Spleen (tissue), 7 donors: ENCODE results near the gene BLOC1S1.

Experiments
- CTCF ChIP-seq, 11 experiments: fragments of 200-600 bp in 7 of 11; fragments of 450-650 bp in 4 of 11; sonication (generic) in 4 of 11; IDR thresholded peaks in 8 of 11; conservative IDR thresholded peaks in 3 of 11; 1 replicate in 7 of 11; 2 replicates in 4 of 11; pipeline versions ENCODE4 v1.4.0 to v1.8.0; 2016 to 2021; ENCODE audit warnings: antibody characterized with exemption in 11 of 11, inconsistent platforms in 4 of 11, mild to moderate bottlenecking in 1 of 11
- POLR2A ChIP-seq, 3 donors: fragments of 450-650 bp; IDR thresholded peaks; one replicate each; pipeline ENCODE4 v1.5.1; 2017; ENCODE audit warnings: antibody characterized with exemption in 3 of 3, mild to moderate bottlenecking in 1 of 3
- POLR2AphosphoS5 ChIP-seq, 3 donors: sonication (generic); formaldehyde crosslinking; IDR thresholded peaks; one replicate each; pipeline ENCODE4 v1.5.1; 2017; ENCODE audit warnings: antibody characterized with exemption in 3 of 3
- donor health status: DM: no; HTN: no; CAD: no; lungs with moderate emphysema.
- donor health status: DM: no; HTN: no; CAD: no.
- donor health status: DM: no; HTN: no; CAD: no.

- TF ChIP-seq POLR2AphosphoS5 (IDR thresholded peaks at IDR 0.05) = peak in 1 of 3 donors; percentile 28
- no peak for TF ChIP-seq CTCF (IDR thresholded peaks at IDR 0.05 in 8 of 11, conservative IDR thresholded peaks at IDR 0.05 in 3 of 11)
- no peak for TF ChIP-seq POLR2A (IDR thresholded peaks at IDR 0.05)
These were observed 12.5 kb downstream of the BLOC1S1 start for GRCh38 chr12:55728186-55728938.
